Measurements from ENCODE around the gene ATG2B.

Gene ATG2B

GRCh38 chr14:96309133-96309895 lies 53.8 kb downstream of the ATG2B start:
- DNase-seq, result no peak

GRCh38 chr14:96307434-96307833 lies 55.7 kb downstream of the ATG2B start:
- no peak for DNase-seq

GRCh38 chr14:96304956-96305355 lies 58.2 kb downstream of the ATG2B start:
- DNase-seq, result no peak

- no peak for DNase-seq
Observed at GRCh38 chr14:96303981-96304380, 59.2 kb downstream of the ATG2B start.

GRCh38 chr14:96299441-96299840 lies 63.7 kb downstream of the ATG2B start:
- no peak for DNase-seq

GRCh38 chr14:96297997-96298515 lies 65.1 kb downstream of the ATG2B start:
- DNase-seq, result no peak

- DNase-seq, result no peak
Observed at GRCh38 chr14:96297000-96297399, 66.1 kb downstream of the ATG2B start.

GRCh38 chr14:96294246-96294645 lies 68.9 kb downstream of the ATG2B start:
- no peak for DNase-seq

- DNase-seq, result no peak
Observed at GRCh38 chr14:96287856-96288255, 75.3 kb downstream of the ATG2B start.

- DNase-seq, result no peak
Observed at GRCh38 chr14:96286251-96286650, 76.9 kb downstream of the ATG2B start.

GRCh38 chr14:96285667-96286066 lies 77.5 kb downstream of the ATG2B start:
- no peak for DNase-seq

GRCh38 chr14:96284430-96284829 lies 78.7 kb downstream of the ATG2B start:
- no peak for DNase-seq

GRCh38 chr14:96284008-96284407 lies 79.1 kb downstream of the ATG2B start:
- DNase-seq, result no peak

- no peak for DNase-seq
Observed at GRCh38 chr14:96281486-96281885, 81.7 kb downstream of the ATG2B start.

GRCh38 chr14:96280104-96280503 lies 83.0 kb downstream of the ATG2B start:
- DNase-seq, result no peak

GRCh38 chr14:96279564-96279963 lies 83.6 kb downstream of the ATG2B start:
- no peak for DNase-seq

GRCh38 chr14:96277890-96278289 lies 85.3 kb downstream of the ATG2B start:
- no peak for DNase-seq

GRCh38 chr14:96275177-96276112 lies 87.7 kb downstream of the ATG2B start:
- DNase-seq, result no peak

- no peak for DNase-seq
Observed at GRCh38 chr14:96274543-96274942, 88.6 kb downstream of the ATG2B start.

- DNase-seq, result no peak
Observed at GRCh38 chr14:96274122-96274521, 89.0 kb downstream of the ATG2B start.

- no peak for DNase-seq
Observed at GRCh38 chr14:96273629-96274028, 89.5 kb downstream of the ATG2B start.

GRCh38 chr14:96272777-96273473 lies 90.2 kb downstream of the ATG2B start:
- DNase-seq, result no peak

- DNase-seq, result no peak
Observed at GRCh38 chr14:96271421-96271762, 91.7 kb downstream of the ATG2B start.

Measured in NCI-H187 treated with DMSO at 0.1 percent for 48 hours (cell line).